ENCODE results near the gene RC3H1. TPM values are rescaled to one million over a fixed set of nuclear protein-coding genes. Genes with fewer than 3 reads are reported as not detected.

The RC3H1 gene
- total and polyA plus RNA-seq, 3 donors from 2014 or later: 14.3 to 40.9 (median 39.8) TPM

- Histone ChIP-seq H3K27ac (no peak within 1 kb of the TSS), H3K4me3 (no peak within 1 kb of the TSS), H3K36me3 (ENCODE audit: low read depth, missing control alignments) (no peaks in the 10 kb centered on the region), H3K9me3 (no peaks in the 10 kb centered on the region), H3K27me3 (no peaks in the 10 kb centered on the region), H3K4me1 (no peaks in the 10 kb centered on the region)
- no peak for DNase-seq
- TF ChIP-seq CTCF (IDR thresholded peaks at IDR 0.05) (no peak), POLR2A (IDR thresholded peaks at IDR 0.05) (no peak)
- 83 to 96% methylated on average over 3 of the region's 3 CpGs for WGBS, 2 donors
- intact Hi-C loops (cut with DNase I; ENCODE audit: low total_unique reads): no loop called here
Measured at GRCh38 chr1:173917149-173917548, 105.0 kb downstream of the RC3H1 start, which contains the start of gene SERPINC1. SERPINC1 (minus strand) TSS chr1:173917327; CDS start chr1:173917259, 68 bp downstream.

- TF ChIP-seq POLR2A (IDR thresholded peaks at IDR 0.05): no peak
- no peak for TF ChIP-seq CTCF (IDR thresholded peaks at IDR 0.05)
- no peaks in the 10 kb centered on the region for H3K4me1 ChIP-seq
- no peak overlapping the region for H3K4me3 ChIP-seq
- H3K9me3 ChIP-seq: no peaks in the 10 kb centered on the region
- intact Hi-C loops (cut with DNase I; ENCODE audit: low total_unique reads): no loop called here
- H3K27ac ChIP-seq: no peak overlapping the region
- no peaks in the 10 kb centered on the region for H3K36me3 ChIP-seq (ENCODE audit: low read depth, missing control alignments)
- DNase-seq: no peak
- H3K27me3 ChIP-seq: no peaks in the 10 kb centered on the region
- WGBS, 2 donors: 89 to 92% methylated on average over 4 of the region's 4 CpGs
Measured at GRCh38 chr1:173916667-173917066, 105.5 kb downstream of the RC3H1 start.

- Histone ChIP-seq H3K4me1 (no peaks in the 10 kb centered on the region), H3K27me3 (no peaks in the 10 kb centered on the region), H3K27ac (no peak overlapping the region), H3K9me3 (no peaks in the 10 kb centered on the region), H3K4me3 (no peak overlapping the region), H3K36me3 (ENCODE audit: low read depth, missing control alignments) (no peaks in the 10 kb centered on the region)
- DNase-seq: no peak
- intact Hi-C loops (cut with DNase I; ENCODE audit: low total_unique reads): no loop called here
- TF ChIP-seq POLR2A (IDR thresholded peaks at IDR 0.05) (no peak), CTCF (IDR thresholded peaks at IDR 0.05) (no peak)
- 62 to 75% methylated on average over 2 of the region's 2 CpGs for WGBS, 2 donors
Measured at GRCh38 chr1:173915596-173915995, 106.6 kb downstream of the RC3H1 start.

- H3K9me3 ChIP-seq: no peaks in the 10 kb centered on the region
- 83 to 90% methylated on average over 13 of the region's 13 CpGs for WGBS, 2 donors
- H3K4me3 ChIP-seq: no peak overlapping the region
- DNase-seq: peak; percentile 32
- intact Hi-C loops (cut with DNase I; ENCODE audit: low total_unique reads): no loop called here
- TF ChIP-seq POLR2A (IDR thresholded peaks at IDR 0.05) (no peak), CTCF (IDR thresholded peaks at IDR 0.05) (peak in 1 of 3 experiments; percentile 56)
- H3K27ac ChIP-seq: no peak overlapping the region
- H3K27me3 ChIP-seq: no peaks in the 10 kb centered on the region
- H3K36me3 ChIP-seq (ENCODE audit: low read depth, missing control alignments): no peaks in the 10 kb centered on the region
- no peaks in the 10 kb centered on the region for H3K4me1 ChIP-seq
Measured at GRCh38 chr1:173914366-173914871, 107.7 kb downstream of the RC3H1 start.

GRCh38 chr1:173913111-173913510 lies 109.0 kb downstream of the RC3H1 start:
- Histone ChIP-seq H3K9me3 (no peaks in the 10 kb centered on the region), H3K27me3 (no peaks in the 10 kb centered on the region), H3K27ac (no peak overlapping the region), H3K4me3 (no peak overlapping the region), H3K4me1 (no peaks in the 10 kb centered on the region), H3K36me3 (ENCODE audit: low read depth, missing control alignments) (no peaks in the 10 kb centered on the region)
- DNase-seq: no peak
- WGBS, 2 donors: 91 to 92% methylated on average over 3 of the region's 3 CpGs
- no peak for TF ChIP-seq POLR2A (IDR thresholded peaks at IDR 0.05)
- TF ChIP-seq CTCF (IDR thresholded peaks at IDR 0.05): no peak
- intact Hi-C loops (cut with DNase I; ENCODE audit: low total_unique reads): no loop called here

Measured in testis (tissue), 3 donors.